ENCODE results near the gene SIM2. TPM values are rescaled to one million over a fixed set of nuclear protein-coding genes. Genes with fewer than 3 reads are reported as not detected.
"Not testable (repeated sequence)": the region's sequence is repeated elsewhere in the genome, so short reads cannot be mapped to it uniquely, and the experiment has no call there.

The SIM2 gene, protein sequence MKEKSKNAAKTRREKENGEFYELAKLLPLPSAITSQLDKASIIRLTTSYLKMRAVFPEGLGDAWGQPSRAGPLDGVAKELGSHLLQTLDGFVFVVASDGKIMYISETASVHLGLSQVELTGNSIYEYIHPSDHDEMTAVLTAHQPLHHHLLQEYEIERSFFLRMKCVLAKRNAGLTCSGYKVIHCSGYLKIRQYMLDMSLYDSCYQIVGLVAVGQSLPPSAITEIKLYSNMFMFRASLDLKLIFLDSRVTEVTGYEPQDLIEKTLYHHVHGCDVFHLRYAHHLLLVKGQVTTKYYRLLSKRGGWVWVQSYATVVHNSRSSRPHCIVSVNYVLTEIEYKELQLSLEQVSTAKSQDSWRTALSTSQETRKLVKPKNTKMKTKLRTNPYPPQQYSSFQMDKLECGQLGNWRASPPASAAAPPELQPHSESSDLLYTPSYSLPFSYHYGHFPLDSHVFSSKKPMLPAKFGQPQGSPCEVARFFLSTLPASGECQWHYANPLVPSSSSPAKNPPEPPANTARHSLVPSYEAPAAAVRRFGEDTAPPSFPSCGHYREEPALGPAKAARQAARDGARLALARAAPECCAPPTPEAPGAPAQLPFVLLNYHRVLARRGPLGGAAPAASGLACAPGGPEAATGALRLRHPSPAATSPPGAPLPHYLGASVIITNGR
- 0.27 TPM in 1 of 2 replicates, not detected in the other for total RNA-seq (2014; rRNA removed; shearing (Covaris generic); ENCODE audit: low replicate concordance)

DNA sequence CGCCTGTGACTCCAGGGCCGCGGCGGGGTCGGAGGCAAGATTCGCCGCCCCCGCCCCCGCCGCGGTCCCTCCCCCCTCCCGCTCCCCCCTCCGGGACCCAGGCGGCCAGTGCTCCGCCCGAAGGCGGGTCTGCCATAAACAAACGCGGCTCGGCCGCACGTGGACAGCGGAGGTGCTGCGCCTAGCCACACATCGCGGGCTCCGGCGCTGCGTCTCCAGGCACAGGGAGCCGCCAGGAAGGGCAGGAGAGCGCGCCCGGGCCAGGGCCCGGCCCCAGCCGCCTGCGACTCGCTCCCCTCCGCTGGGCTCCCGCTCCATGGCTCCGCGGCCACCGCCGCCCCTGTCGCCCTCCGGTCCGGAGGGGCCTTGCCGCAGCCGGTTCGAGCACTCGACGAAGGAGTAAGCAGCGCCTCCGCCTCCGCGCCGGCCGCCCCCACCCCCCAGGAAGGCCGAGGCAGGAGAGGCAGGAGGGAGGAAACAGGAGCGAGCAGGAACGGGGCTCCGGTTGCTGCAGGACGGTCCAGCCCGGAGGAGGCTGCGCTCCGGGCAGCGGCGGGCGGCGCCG, at the start of gene SIM2:
Gene SIM2 (plus strand): TSS at position 135 of the 565 bp plus-strand sequence. CDS start 632 bp downstream, outside the sequence.
- in situ Hi-C loops (cut with HindIII; ENCODE audit: low pct_unique_long_range_greater_than_20kb, low sequenced_read_pairs), result no loop called here
- peak; percentile 55 for DNase-seq (ENCODE audit: low read depth)

DNA sequence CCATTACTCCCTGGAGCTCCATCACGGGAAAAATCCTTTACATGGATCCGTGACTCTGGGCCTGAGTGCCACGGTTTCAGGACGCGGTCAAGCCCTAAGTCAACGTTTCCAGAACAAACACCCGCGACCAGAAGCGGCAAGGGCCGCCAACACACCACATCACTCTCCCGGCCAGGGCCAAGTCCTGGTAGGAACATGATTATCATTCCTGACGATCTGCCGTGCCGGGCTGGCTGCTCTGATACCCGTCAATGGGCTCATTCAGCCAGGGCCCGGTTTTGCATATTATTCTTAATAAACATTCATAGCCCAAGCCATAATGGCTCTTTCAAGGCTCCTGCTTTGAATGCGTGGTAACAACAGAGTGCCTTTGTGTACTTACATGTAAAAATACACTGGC, 44.6 kb upstream of the SIM2 start:
- no peak for DNase-seq (ENCODE audit: low read depth)
- in situ Hi-C loops (cut with HindIII; ENCODE audit: low pct_unique_long_range_greater_than_20kb, low sequenced_read_pairs), result no loop called here

DNA sequence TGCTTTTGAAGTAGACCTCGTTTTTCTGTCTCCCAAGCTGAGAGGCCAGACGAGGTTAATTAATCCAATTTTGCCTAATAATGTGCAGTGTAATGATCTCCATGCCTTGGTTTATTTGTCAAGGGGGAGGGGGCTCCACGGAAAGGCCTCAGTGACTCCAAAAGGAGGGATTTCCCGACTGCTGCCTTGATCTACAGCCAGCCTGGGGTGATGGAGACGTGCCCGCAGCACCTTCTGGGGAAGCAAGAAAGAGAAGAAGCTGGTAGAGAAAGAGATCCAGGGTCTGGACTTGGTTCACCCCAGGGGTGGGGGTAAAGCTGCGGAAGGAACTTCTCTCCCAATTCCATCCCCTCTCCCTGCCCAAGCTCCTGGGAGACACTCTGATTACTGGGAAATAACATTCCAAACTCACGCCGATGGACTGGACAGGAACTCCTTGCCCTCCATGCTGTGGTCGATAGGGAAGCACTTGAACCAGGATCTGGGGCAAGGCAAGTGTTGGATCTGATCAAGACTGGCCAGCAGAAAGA, 44.1 kb upstream of the SIM2 start:
- in situ Hi-C loops (cut with HindIII; ENCODE audit: low pct_unique_long_range_greater_than_20kb, low sequenced_read_pairs), result no loop called here
- DNase-seq (ENCODE audit: low read depth), result no peak

DNA sequence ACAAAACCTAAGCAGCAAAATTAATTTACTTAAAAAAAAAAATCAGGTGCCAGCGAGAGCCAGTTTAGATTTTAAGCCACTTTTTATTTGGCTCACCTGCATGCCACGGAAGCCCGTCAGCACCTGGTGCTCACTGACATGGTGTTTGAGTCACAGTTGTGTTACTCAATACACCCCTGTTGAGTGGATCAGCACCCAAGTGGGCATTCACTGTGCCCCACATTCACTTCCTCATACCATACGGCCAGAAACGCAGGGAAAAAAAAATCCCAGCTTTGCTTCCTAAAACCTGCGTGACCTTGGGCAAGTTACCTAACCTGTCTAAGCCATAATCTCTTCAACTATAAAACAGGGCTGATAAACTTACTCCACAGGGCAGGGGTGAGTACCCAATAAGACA, 42.8 kb upstream of the SIM2 start:
- DNase-seq (ENCODE audit: low read depth), result no peak
- in situ Hi-C loops (cut with HindIII; ENCODE audit: low pct_unique_long_range_greater_than_20kb, low sequenced_read_pairs), result no loop called here

DNA sequence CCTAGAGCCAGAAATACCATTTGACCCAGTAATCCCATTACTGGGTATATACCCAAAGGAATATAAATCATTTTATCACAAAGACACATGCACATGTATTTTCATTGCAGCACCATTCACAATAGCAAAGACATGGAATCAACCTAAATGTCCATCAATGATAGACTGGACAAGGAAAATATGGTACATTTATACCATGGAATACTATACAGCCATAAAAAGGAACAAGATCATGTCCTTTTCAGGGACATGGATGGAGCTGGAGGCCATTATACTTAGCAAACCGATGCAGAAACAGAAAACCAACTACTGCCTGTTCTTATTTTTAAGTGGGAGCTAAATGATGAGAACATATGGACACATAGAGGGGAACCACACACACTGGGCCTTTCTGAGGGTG, 41.6 kb upstream of the SIM2 start:
- in situ Hi-C loops (cut with HindIII; ENCODE audit: low pct_unique_long_range_greater_than_20kb, low sequenced_read_pairs); DNase-seq (ENCODE audit: low read depth): not testable (repeated sequence)

DNA sequence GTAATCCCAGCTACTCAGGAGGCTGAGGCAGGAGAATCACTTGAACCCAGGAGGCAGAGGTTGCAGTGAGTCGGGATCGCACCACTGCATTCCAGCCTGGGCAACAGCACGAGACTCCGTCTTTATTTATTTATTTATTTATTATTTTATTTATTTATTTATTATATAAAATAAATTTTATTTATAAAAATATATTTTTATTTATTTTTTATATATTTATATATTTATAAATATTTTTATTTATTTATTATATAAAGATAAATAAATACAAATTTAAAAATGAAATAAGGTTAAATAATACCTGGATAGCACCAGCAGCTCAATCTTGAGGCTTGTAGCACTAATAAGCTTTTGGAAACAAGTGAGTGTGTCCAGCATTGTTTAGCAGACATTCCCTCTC, 40.9 kb upstream of the SIM2 start:
- no peak for DNase-seq (ENCODE audit: low read depth)
- in situ Hi-C loops (cut with HindIII; ENCODE audit: low pct_unique_long_range_greater_than_20kb, low sequenced_read_pairs), result no loop called here

DNA sequence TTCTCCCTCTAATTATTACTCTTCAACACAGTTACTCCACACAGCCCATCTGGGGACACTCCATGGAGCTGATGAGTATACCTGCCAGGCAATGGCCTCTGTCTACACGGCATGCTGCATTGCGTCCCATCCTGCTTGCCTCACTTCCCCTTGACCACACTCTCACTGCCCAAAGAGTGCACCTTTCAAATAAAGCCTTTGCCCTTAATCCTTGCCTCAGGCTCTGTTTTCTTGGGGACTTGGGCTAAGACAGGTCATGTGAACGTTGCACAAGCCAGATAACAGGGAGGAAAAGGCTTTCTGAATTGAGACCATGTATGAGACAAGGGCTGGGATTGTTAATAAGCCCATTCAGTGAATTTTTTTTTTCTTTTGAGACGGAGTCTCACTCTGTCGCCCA, 40.0 kb upstream of the SIM2 start:
- DNase-seq (ENCODE audit: low read depth), result no peak
- in situ Hi-C loops (cut with HindIII; ENCODE audit: low pct_unique_long_range_greater_than_20kb, low sequenced_read_pairs), result no loop called here

DNA sequence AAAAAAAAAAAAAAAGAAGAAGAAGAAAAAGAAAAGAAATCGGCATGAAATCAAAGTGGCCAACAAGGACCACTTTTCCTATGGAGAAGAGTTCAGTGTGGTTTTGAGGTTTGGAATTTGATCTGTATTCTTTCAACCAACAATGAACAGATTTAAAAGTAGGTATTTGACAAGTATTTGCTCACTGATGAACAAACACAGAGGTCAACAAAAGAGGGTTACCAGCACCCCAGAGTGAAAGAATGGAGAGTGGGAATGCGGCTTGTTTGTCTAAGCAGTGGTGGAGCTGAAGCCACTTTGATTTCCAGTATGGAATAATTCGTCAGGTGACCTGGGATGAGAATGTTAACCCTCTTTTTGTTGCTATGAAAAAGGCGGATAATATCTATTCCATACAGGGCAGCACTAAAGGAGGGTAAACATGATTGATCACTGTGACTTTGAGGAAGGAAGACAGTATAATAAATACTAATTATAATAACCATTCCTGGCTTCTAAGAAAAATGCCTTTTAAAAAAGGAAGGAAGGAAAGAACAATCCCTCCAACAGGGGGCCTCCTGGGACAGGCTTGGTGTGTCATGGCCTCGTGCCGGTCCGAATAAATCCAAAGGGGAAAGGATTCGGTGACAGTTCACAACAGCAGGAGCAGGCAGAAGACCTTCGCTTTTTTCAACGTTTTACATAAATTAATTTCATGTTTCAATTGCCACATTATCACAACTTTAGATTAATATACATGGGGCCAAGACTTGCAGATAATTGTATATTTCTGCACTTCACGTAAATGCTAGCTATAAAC, 37.2 kb upstream of the SIM2 start:
- no peak for DNase-seq (ENCODE audit: low read depth)

DNA sequence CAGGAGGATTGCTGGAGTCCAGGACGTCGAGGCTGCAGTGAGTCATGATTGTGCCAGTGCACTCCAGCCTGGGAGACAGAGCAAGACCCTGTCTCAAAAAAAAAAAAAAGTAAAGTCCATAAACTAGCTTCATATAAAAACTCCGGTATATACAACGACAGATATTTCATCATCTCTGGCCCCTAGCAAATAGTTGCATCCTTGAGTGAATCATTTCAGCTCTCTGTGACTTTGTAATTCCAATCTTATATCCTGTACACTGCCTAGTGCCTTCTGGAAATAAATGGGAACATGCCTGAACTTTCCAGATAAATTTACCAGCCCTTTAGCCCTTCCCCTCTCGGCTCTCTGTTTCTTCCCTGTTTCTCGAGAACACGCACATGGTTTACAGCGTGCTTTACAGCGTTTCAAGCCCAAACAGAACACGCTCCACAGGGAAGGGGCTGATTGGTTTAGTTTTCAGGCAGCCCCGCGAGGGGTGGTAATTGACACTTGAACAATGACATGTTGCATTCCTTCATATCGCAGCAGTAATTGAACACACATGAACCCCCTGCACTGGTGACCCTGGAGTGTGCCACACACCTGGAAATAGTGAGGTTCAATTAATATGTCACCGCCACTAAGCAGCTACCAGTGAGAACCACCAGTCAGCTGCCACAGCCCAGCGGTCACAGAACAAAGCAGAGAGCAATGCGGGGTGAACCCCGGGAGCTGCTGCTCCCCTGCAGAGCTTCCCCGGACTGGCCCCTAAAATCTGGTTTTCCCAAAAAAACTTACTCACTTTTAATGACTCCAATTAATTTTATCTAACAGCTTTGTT, 35.7 kb upstream of the SIM2 start:
- in situ Hi-C loops (cut with HindIII; ENCODE audit: low pct_unique_long_range_greater_than_20kb, low sequenced_read_pairs), result no loop called here

More for the DNA sequence above, 37.2 kb upstream of the SIM2 start:
- in situ Hi-C loops (cut with HindIII; ENCODE audit: low pct_unique_long_range_greater_than_20kb, low sequenced_read_pairs), result no loop called here

DNA sequence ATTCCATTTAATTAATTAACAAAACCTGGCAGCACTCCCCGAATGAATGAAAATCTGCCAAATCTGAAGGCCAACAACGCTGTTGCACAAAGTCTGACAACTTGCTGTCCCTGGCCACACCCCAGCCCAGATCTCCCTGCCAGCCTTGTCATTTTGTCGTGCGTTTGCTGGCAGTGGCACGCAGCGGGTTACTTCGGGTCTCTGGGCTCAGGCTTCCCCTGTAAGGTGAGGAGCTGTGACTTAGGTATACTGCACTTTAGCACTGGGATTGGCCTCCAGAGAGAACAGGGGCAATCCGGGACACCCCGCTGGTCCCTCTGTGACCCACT, 34.3 kb upstream of the SIM2 start:
- in situ Hi-C loops (cut with HindIII; ENCODE audit: low pct_unique_long_range_greater_than_20kb, low sequenced_read_pairs), result no loop called here
- DNase-seq (ENCODE audit: low read depth), result no peak

More for the DNA sequence above, 35.7 kb upstream of the SIM2 start:
- DNase-seq (ENCODE audit: low read depth), result no peak

DNA sequence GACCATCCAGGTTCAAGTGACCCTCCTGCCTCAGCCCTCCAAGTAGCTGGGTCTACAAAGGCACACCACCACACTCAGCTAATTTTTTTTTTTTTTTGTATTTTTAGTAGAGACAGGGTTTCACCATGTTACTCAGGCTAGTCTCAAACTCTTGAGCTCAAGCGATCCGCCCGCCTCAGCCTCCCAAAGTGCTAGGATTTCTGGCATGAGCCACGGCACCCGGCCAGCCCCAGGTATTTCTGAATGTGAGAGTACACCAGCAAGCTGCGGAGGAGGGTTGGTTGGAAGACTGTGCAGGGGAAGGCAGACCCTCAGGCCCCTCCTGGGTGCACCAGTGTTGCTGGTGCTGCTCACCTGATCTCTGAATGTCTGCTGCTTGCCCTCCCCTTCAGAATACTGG, 33.1 kb upstream of the SIM2 start:
- in situ Hi-C loops (cut with HindIII; ENCODE audit: low pct_unique_long_range_greater_than_20kb, low sequenced_read_pairs), result no loop called here
- DNase-seq (ENCODE audit: low read depth), result no peak

DNA sequence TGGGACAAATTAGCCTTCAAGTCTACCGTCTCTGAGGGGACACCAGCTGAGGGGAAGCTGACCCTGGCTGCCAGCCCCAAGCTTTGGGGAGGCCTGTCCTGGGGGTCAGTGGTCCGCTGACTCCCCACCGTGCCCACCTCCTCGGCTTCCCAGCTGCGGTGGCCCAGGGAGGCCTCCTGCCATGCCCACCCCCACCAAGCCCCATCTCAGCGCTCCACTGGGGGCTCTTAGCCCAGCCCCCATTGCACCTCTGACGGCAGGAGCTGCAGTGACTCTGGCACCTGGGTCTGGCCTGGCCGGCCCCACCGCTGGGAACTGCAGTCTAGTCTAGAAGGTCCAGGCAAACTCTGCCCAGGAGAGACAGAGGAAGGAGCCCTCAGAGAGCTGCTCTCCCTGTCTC, 30.2 kb upstream of the SIM2 start:
- DNase-seq (ENCODE audit: low read depth), result no peak
- in situ Hi-C loops (cut with HindIII; ENCODE audit: low pct_unique_long_range_greater_than_20kb, low sequenced_read_pairs), result no loop called here

DNA sequence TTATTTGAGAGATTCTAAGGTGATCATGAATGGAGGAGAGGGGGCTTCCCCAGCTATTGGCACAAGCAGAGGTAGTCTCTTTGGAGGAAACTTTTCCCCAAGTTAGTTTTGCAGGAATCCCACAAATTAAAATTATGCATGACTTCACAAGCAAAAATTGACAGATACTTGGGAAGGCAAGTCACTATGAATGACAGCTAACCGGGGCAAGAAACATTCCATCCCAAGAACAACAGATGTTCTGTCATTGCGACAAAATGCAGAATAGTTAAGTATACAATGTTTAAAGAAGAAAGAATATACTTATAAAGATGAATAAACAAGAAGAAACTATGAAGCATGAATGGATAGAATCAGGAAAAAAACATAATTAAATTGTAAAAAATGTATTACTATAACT, 27.1 kb upstream of the SIM2 start:
- in situ Hi-C loops (cut with HindIII; ENCODE audit: low pct_unique_long_range_greater_than_20kb, low sequenced_read_pairs), result no loop called here
- DNase-seq (ENCODE audit: low read depth), result no peak

DNA sequence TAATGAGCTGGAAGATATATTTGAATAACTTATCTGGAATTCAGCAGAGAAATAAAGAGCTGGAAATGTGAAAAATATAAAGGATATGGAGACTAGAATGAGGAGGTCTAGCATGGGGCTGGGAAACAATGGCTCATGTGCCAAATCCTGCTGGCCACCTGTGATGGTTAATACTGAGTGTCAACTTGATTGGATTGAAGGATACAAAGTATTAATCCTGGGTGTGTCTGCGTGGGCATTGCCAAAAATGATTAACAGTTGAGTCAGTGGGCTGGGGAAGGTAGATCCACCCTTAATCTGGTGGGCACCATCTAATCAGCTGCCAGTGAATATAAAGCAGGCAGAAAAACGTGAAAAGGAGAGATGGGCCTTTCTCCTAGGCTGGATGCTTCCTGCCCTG, 26.6 kb upstream of the SIM2 start:
- DNase-seq (ENCODE audit: low read depth); in situ Hi-C loops (cut with HindIII; ENCODE audit: low pct_unique_long_range_greater_than_20kb, low sequenced_read_pairs): not testable (repeated sequence)

DNA sequence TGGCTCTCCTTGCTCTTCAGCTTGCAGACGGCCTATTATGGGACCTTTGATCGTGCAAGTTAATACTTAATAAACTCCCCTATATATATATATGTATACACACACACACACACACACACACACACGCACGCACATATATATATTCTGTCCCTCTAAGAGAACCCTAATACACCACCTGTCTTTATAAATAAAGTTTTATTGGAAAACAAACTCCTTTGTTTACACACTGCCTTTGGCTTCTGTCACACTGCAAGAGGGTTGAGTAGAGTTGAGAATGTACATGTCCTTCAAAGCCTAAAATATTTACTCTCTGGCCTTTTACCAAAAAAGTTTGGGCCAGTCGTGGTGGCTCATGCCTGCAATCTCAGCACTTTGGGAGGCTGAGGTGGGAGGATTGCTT, 26.2 kb upstream of the SIM2 start:
- in situ Hi-C loops (cut with HindIII; ENCODE audit: low pct_unique_long_range_greater_than_20kb, low sequenced_read_pairs), result no loop called here
- no peak for DNase-seq (ENCODE audit: low read depth)

DNA sequence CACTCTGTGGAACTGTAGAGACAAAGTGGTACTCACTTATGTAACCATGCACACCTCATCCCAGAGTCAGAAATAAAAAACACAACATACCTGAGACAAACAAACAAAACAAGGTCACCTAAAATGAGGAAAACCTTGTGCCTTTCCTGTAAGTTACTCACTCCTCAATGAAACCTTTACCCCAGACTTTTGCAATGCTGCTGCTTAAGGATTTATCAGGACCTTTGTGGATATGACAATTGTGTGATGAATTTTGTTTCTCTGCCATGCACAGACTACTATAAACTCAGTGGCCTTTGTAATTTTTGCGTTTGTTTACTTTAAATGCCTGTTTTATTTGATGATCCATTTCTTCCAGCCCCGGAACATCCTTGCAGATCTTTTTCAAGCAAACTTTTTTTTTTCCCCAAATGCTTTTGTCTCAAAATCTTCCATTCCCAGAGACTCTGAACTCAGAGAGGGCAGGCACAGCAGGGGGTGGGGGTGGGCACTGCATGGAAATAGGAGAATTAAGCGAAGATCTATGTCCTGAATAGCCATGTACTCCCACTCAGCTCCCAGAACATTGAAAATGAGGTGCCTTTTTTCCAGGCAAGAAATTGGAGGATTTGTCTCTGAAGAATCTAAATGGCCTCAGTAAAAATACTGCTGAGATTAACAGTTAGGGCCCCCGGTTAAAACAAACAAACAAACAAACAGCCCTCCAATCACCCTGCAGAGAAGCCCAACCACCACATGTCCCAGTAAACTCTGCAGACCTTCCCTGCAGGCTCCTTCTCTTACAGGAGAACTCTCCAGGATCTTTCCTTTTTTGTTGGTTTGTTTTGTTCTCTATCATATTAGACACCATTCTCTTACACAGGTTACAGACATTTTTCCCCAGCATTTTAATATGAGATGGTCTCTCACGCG, 22.6 kb upstream of the SIM2 start:
- DNase-seq (ENCODE audit: low read depth), result no peak
- in situ Hi-C loops (cut with HindIII; ENCODE audit: low pct_unique_long_range_greater_than_20kb, low sequenced_read_pairs), result no loop called here

DNA sequence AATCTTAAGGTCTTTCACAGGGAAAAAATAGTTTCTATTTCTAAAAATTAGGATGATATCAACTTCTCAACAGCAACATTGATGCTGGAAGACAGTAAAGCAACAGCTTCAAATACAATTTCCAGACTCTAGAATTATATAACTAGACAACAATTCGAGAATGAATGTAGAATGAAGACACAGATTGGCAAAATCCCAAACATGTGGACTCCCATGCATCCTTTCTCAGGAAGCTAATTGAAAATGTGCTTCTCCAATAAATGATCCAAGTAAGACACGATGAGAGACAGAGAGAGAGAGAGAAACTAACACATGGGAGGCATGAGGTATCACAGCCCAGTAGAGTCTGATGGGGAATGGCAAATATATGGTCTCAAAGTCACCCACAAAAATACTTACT, 21.5 kb upstream of the SIM2 start:
- in situ Hi-C loops (cut with HindIII; ENCODE audit: low pct_unique_long_range_greater_than_20kb, low sequenced_read_pairs), result no loop called here
- DNase-seq (ENCODE audit: low read depth), result no peak
